Amniotic epithelial cell (primary cell): ENCODE results near the gene ARMC9.
A peak's percentile ranks its signal among the peaks of the same experiment; 100 is the strongest.

Experiments
- DNase-seq: peaks from one replicate; pipeline ENCODE4 v3.0.0-alpha.2; 2010; ENCODE audit warnings: low read depth

ARMC9 gene

DNA sequence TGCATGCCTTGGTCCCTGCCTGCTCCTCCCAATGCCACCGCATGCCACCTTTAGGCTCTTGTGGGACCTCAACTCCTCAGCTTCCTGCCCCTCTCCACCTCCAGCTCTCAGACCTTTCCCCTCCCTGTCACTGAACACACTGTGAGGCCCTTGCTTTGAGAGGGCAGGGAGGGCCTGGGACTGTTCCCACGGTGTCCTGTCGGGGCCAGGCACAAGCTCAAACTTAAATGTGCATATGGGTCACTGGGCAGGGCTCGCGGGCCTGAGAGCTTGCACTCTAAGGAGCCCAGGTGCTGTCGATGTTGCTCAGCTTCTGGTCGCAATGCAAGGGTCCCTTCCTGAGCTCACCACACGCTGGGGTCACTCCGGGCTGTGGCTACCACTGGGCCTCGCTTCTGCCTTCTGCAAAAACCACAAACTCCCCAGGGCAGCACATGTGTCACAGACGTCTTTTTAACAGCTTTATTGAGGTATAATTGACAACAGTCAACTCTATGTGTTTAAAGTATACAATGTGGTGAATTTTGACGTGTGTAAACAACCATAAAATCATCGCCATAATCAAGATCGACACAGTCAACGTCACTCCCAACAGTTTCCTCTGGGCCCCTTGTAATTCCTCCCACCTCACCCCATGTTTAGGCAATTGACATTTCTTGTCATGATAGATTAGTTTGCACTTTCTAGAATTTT is 185.1 kb downstream of the ARMC9 start:
- DNase-seq: no peak

DNA sequence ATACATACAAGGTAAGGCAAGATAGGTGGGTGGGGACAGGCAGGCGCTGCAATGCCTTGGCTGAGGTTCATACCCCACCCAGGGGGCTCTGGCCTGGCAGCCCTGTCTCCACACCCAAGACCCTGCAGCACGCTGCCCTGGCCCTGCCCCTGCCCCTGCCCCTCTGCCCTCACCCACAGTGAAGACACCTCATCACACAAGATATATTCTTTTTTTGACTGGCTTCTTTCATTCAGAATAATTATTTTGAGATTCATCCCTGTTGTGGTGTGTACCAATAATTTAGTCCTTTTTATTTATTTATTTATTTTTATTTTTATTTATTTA is 185.6 kb downstream of the ARMC9 start:
- no peak for DNase-seq

DNA sequence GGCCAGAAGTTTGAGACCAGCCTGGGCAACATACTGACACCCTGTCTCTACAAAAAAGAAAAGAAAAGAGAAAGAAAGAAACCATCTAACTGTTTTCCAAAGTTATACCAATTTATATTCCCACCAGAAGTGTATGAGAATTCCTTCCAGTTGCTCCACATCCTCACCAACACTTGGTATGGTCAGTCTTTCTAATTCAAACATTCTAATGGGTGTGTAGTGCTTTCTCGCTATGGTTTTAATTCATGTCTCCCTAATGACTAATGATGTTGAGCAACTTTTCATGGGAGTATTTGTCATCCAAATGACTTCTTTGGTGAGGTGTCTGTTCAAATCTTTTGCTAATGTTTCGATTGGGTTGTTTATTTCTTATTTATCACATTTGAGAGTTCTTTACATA is 186.5 kb downstream of the ARMC9 start:
- DNase-seq: no peak

DNA sequence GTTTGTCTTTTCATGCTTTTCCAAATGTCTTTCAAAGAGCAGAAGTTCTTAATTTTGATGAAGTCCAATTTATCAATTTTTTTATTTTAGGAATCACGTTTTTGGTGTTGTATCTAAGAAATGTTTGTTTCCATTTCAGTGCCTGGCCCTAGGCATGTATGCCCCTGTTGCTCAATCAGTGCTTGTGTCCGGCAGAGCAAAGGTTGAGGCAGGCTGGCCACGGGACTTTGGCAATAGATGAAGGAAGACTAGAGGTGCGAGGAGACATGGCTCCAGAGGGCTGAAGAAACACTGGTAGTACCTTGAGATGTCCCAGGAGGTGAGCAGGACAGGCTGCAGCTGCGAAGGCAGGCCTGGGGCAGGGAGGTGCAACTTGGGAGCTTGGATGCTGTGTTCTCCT is 187.0 kb downstream of the ARMC9 start:
- DNase-seq: no peak

DNA sequence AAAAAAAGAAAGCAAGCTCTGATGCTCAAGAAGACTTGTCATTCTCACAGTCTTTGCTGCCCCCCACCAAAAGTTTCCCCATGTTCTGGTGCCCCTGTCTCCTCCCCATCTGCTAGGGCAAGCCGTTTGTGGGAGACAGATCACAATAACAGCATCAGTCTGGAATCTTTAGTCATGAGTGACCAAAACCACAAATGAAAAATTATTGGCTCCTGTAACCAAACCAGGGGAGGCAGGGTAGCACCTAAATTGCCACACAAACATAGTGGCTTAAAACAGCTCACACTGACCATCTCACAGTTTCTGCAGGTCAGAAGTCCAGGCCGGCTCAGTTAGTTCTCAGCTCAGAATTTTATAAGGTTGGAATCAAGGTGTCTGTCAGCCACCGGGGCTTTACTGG is 188.0 kb downstream of the ARMC9 start:
- DNase-seq: peak; percentile 78

DNA sequence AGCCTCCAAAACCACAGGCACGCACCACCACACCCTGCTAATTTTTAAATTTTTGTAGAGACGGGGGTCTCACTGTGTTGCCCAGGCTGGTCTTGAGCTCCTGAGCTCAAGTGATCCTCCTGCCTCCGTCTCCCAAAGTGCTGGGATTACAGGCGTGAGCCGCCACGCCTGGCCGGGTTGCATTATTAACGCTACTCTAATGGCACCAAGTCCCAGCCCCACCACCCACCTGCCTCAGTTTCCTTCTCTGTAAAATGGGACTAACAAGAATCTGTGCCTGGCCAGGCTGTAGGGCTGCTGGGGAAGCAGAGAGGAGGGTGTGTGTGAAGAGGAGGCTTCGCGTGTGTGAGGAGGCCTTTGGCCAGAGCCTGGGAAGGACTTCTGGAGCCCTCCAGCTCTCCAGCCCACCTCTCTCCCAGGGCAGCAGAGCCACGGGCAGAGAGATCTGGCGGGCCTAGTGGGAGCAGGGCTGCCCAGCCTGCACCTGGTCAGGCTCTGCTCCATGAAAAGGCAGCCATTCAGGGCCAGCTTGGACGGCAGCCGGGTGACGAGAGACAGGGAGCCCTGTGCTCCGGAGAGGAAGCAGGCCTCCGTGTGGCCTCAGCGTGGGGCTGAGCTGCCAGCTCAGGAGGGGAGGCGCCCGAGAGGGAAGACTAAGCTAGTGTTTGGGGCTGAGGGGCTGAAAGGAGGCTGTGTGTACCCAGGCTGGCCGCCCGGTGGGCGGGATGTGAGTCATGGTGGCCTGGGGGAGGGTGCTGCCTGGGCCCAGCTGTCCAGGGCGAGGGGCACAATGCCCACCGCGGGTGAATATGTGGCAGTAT is 189.7 kb downstream of the ARMC9 start:
- peak; percentile 38 for DNase-seq

DNA sequence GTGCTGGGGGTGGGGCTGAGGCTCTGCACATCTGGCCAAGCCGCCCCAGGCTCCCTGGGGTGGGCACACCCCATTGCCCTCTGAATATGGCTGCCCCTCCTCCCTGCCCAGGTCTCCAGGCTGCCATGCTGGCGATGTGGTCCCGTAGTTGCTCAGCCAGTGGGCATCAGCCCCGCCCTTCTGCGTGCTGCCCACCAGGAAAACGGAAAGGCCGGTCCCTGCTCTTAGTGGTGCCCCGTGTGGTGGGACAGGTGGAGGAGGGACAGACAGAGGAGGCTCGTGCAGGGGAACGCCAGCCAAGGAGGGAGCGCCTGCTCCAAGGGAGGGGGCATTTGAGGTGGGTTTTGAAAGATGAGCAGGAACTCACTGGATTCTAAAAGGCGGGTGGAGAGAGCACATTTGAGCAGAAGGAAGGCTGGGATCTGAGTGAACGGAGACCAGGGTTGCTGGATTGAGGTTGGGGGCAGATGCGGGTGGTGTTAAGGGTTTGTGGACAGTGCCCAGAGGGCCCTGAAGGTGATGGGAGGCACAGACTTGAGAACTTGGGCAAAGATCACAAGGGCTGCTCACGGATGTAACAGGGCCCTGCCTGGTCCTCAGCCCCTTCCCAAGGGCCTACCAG is 190.4 kb downstream of the ARMC9 start:
- no peak for DNase-seq

DNA sequence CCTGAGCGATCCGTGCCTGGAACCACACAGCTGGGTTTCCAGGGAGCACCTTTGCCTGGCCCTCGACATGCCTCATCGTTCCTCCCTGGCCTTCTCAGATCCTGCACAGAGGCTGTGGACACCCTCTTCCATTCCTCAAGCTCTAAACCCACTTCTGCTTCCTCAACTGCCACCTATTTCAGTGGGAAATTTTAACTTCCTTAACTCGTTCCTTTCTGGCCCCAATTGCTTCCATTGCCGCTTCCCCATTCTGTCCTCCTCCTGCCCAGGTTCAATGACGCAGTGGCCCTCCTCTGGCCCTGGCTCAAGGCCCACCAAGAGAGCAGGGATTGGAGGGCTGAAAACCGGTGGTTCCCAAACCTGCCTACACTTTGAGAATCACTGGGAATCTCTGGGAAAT is 192.2 kb downstream of the ARMC9 start:
- DNase-seq: no peak

DNA sequence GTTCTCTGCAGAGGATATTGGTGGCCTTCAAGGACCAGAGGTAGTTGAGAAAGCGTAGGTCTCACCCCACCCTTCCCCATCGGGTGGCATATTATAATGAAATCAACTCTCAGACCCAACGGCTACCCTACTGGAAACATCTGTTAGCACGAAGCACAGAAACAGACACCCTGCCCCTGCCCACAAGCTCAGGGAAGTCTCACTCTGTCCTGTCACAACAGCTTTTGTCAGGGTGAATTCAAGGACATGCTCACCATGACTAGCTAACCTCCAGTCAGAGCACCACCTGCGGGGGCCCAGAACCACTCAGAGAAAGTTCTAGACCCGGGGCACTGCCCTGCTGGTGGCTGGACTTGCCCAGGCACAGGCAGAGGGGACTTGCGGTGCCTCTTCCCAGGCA is 193.6 kb downstream of the ARMC9 start:
- DNase-seq: no peak

DNA sequence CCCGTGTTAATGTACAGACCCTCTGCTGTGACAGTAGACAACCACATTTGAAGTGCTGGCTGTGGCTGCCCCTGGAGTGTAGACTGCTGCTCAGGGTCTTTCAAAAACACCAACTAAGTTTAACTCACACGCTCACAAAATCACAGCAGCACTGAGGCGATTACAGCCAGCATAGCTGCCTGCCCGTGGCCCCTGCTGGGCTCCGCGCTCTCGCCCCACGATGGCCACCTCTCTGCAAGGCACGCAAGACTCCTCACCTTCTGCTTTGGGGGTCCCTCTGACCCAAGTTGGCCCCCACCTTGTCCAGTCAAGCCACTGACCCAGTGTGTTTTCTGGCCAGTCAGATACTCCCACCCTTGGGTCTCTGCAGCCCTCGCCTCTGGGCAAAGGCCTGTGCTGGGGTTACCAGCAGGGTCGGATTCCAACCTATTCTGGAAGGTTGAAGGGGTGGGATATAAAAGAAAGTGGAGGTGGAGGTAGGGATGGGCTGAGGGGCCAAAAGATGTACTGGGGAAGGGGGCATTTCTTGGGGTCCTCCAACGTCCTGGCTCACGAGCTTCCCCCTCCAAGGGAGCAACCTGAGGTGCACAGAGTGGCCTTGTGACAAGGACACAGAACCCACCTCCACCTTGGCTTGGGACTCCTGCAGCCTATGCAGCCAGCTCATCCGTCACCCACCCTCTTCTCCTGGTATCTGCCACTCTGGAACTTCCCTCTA is 194.2 kb downstream of the ARMC9 start:
- DNase-seq: no peak

DNA sequence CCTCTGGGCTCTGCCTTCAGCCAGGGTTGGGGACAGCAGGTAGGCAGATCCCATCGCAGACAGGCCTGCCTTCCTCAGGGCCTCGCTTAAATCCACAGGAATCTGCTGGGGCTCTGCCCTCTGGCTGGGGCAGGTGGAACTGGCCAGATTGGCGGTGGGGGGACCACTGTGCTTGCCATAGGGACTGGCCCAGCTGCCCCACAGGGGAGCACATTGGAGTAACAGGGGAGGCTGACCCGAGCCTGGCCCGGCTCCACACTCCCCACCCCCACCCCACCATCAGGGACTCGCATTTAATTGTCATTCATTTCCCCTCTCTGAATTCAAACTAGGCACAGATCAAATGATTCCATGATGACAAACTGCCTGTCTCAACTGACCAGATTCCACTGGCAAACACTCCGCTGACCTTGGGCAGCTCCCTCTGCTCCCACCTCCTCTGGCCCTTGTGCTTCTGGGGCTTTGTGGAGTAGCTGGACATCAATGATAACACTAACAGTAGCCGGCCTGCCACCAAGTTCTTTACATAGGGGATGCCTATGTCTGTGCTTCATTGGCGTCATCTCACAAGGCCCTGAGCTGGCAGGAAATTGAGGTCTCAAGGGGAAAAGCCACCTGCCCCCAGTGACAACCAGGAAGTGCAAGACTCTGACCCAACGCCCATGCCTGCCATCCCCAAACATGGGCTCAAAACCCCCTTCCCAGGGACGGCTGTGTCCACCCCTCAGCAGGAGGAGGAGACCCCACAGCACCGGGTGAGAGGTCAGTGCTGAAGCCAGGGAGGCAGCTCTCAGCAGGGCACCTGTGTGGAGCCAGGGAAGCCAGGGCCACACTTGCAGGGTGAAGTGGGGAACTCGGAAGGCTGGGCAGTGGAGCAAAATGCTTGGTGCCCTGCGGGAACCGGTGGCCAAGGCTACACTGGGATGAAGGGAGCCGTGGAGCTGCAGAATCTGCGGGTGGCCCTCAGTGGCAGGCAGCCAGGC is 195.0 kb downstream of the ARMC9 start:
- no peak for DNase-seq

DNA sequence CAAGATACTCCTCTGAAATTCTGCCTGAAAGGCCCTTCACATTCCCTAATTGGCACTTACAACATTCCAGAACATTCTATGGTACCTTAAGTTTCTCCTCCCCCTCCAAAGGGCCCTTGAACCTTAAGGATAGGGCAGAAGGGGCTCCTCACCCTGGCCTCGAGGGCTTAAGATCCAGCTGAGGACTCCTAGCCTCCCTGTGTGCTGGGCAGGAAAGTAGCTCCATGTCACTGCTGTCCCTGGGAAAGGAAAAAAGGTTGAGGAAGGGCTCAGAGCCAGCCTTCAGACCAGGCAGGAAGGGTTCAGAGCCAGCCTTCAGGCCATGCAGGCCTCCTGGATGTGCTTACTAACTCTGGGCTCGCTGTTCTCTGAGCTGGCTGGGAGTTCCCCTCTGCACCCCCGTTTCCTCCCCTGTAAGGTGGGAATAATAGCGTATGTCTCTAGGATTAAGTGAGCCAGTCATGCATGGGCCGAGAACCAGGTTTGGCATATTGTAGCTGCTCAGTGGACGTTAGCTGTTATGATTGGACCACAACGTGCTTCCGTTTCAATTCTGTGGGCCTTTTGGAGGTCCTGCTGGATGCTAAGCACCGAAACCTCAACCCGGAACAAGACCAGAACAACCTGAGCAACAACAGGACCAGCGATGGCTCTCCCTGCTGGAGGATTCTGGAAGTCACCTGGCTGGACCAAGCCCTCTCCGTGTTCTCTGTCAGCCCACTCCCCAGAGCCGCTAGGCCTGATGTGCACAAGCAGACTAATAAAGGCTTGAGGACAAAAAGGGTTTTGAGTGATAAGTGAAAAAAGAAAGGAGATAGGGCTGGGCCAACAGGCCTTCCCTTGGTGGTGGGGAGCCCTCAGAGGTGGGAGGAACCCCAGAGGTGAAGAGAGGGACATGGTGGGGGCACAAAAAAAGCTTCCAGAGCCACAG is 196.0 kb downstream of the ARMC9 start:
- no peak for DNase-seq

DNA sequence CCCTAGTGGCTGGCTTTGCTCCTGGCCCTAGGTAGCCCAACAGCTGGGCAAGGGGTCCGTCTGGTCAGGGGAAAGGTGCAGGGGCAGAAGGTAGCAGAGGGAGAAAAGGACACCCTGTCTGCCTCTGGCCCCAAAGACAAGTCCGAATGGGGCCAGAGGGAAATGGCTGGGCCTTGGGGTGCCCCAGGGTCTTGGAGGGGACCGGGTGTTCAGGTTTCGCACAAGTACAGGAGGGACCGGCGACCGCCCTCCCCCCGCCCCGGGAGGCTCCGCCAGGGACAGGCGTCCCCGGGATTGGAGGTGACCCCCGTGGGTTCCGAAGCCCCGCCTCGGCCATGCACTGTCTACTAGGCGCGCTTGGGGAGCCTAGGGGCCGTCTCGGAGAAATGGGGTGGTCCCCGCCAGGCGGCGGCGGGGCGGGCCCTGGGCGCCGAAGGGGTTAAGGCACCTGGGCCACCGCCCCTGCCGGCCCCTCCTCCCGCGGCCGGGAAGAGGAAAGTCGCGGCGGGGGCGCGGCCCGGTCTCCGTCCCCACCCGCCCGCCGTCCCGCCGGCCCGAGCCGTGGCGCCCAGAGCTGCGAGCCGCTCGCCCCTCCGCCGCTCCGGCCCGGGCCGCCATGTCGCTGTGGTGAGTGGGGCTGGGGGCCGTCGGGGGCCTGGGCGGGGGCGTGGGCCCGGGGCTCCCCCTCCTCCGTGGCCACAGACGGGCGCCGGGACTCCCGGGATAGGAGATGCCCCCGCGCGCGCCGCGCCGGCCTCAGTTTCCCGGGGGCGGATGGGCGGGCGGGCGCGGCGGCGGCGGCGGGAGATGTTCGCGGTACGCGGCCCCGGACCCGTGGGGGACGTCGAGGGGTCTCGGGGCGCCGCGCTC is 197.0 kb downstream of the ARMC9 start, which contains the start of gene B3GNT7:
Gene B3GNT7 (plus strand): TSS at position 523 of the 870 bp plus-strand sequence. CDS start 94 bp downstream, at position 617.
- DNase-seq: no peak

DNA sequence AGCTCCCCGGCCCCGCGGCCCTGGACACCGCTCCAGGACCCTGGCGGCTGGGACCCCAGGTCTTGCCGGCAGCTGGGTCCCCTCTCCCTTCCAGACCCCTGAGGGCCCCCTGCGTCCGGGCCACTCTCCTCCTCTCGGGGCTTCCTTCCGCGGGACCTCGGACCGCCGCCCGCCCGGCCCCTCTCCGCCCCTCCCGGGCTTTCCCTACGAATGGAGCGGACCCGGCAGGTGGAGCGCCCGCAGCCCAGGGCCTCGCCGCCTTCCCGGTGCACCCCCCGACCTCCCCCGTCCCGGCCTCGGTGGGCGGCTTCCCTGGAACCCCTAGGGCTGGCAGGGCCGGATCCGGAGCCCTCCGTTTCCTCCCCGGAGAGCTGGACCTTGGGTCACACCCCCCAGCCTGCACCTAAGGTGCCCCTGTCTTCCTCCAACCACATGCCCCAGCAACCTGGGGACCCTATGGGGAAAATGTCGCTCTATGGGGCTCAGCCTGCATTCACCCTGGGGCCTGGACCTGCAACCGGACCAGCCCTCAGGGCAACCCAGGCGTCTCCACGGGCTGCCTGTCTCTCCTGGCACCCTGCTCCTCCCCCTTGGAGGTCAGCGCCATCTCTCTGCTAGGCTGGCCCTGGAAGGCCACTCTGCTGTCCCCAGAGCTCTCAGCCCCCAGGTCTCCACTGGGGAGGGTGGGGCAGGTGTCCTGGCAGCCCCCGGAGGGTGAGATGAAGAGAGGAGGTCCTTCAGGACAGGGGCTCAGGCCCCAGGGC is 197.8 kb downstream of the ARMC9 start:
- DNase-seq: no peak

DNA sequence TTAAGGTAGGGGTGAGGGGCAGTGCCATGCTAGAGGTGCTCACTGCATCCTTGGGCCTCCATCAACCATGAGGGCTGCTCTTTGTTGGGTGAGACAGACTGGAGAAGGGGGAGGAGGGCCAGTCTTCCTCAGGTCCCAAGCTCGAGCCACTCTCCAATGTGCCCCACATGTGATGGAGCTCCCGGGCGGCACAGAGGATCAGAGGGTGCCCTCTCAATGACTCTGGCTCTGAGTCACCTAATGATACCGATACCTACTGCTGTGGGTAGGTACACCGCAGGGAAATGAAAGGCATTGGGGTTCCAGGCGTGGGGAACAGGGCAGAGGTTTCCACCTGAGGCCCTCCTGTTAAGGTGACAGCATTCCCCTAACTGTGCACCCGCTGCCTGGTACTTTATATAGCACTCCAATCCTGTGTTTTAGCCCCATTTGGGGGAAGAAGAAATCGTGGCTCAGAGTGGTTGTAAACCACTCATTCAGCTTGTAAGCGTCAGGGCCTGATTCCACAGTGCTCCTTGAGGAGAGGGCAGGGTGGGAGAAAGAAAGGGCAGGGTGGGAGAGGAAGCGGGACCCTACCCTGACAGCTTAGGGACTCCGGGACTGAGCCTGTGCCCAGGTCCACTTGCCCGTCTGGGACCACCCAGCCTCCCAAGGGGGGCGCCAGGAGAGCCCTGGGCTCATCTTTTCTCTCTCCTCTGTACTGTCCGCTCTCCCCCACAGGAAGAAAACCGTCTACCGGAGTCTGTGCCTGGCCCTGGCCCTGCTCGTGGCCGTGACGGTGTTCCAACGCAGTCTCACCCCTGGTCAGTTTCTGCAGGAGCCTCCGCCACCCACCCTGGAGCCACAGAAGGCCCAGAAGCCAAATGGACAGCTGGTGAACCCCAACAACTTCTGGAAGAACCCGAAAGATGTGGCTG is 198.8 kb downstream of the ARMC9 start:
- no peak for DNase-seq

DNA sequence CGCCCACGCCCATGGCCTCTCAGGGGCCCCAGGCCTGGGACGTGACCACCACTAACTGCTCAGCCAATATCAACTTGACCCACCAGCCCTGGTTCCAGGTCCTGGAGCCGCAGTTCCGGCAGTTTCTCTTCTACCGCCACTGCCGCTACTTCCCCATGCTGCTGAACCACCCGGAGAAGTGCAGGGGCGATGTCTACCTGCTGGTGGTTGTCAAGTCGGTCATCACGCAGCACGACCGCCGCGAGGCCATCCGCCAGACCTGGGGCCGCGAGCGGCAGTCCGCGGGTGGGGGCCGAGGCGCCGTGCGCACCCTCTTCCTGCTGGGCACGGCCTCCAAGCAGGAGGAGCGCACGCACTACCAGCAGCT is 199.5 kb downstream of the ARMC9 start:
- DNase-seq: no peak

DNA sequence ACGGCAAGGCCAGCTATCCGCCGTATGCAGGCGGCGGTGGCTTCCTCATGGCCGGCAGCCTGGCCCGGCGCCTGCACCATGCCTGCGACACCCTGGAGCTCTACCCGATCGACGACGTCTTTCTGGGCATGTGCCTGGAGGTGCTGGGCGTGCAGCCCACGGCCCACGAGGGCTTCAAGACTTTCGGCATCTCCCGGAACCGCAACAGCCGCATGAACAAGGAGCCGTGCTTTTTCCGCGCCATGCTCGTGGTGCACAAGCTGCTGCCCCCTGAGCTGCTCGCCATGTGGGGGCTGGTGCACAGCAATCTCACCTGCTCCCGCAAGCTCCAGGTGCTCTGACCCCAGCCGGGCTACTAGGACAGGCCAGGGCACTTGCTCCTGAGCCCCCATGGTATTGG is 200.2 kb downstream of the ARMC9 start:
- DNase-seq: no peak
